ENCODE data around the gene DOCK10.

DOCK10 gene

DNA sequence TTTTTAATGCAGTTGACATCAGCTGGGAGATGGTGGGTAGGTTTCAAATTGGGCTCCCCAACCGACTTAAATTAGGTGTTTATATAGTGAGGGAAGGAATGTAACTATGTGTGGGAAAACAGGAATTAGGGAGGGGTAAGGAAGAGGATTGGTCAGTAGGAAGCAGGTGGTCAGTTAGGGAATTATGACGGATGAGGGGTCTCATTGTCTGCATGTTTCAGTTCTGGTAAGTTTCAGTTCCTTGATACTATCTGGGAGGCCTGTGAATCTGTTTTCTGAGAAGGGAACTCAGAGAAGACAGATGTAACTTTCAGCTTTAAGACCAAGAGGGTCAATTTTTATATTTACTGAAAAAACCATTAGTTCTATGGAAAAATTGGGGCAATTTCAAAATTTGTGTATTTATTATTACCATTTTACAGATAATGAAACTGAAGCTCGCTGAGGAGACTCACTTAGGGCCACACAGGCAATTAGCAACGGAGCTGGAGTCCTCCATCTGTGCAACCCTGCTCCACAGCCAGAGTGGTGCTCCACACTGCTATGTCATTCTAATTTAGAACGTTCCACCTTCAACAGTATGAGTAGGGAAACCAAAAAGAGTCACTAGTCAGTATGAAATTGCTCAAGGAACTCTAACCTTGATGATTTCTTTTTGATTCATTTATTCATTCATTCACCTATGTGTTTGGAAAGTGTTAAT lies 290.1 kb downstream of the DOCK10 start:
- TF ChIP-seq NFIC (IDR thresholded peaks at IDR 0.05), result no peak

DNA sequence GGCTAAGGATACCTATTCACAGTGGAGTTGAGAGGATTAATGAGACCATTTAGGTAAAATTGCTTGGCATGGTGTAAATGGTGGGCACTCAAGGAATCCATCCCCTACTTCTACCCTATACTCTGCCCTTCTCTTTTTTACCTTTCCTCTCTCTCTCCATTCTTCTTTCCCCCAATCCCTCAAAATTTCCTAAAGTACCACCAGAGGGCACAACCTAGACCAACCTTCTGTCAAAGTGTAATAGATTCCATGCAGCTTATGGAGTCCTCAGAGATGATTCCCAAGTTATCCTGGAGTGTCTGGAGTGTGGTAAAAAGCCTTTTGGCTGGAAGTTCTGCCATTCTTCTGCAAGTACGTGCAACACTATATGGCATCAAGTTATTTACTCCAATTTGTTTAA lies 293.1 kb downstream of the DOCK10 start:
- TF ChIP-seq RAD21 (IDR thresholded peaks at IDR 0.05; ENCODE audit: low read depth), result 0 out of 2 replicates have a peak, but pooled peaks have one; percentile 8
- TF ChIP-seq CEBPB (IDR thresholded peaks at IDR 0.05), result no peak

DNA sequence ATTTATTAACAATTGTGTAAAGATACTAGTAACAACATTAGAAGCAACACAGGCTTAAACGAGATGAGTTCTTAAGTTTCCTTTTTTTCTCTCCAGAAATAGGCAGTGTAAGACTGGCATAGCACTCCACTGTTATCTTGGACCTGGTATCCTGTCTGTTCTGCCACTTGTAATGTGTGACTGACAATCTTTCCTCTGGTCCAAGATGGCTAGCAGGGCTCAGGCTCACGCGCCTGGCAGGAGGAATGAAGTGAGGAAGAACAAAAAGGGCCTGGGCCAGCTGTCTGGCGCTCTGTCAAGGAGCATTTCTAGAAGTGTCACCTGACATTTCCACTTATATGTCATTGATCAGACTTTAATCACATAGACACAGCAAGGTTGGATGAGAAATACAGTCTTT lies 294.5 kb downstream of the DOCK10 start:
- no peak for TF ChIP-seq NFIC (IDR thresholded peaks at IDR 0.05)
- TF ChIP-seq EGR1 (IDR thresholded peaks at IDR 0.05), result no peak
- no peak for TF ChIP-seq YY1 (IDR thresholded peaks at IDR 0.05; ENCODE audit: low read depth)
- no peak for TF ChIP-seq TEAD4 (IDR thresholded peaks at IDR 0.05)
- no peak for TF ChIP-seq ZBTB7A (IDR thresholded peaks at IDR 0.05; ENCODE audit: low read depth)
- TF ChIP-seq, protein P1, sequence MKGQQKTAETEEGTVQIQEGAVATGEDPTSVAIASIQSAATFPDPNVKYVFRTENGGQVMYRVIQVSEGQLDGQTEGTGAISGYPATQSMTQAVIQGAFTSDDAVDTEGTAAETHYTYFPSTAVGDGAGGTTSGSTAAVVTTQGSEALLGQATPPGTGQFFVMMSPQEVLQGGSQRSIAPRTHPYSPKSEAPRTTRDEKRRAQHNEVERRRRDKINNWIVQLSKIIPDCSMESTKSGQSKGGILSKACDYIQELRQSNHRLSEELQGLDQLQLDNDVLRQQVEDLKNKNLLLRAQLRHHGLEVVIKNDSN (IDR thresholded peaks at IDR 0.05), result no peak
- TF ChIP-seq FOXM1 (IDR thresholded peaks at IDR 0.05; ENCODE audit: borderline replicate concordance, low read depth), result no peak

DNA sequence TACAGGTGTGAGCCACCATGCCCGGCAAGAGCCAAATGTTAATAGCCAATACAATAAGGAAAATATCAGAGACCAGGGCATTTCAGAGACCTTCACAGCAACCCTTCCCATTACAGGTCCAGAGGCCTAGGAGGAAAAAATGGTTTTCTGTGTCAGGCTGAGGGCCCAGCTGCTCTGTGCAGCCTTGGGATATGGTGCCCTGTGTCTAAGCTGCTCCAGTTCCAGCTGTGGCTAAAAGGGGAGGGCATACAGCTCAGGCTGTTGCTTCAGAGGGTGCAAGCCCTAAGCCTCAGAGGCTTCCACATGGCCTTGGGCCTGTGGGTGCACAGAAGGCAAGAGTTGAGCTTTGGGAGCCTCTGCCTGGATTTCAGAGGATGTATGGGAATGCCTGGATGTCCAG lies 306.0 kb downstream of the DOCK10 start:
- TF ChIP-seq, protein P2, sequence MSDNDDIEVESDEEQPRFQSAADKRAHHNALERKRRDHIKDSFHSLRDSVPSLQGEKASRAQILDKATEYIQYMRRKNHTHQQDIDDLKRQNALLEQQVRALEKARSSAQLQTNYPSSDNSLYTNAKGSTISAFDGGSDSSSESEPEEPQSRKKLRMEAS (IDR thresholded peaks at IDR 0.05), result no peak
- TF ChIP-seq FOXM1 (IDR thresholded peaks at IDR 0.05; ENCODE audit: borderline replicate concordance, low read depth), result no peak

DNA sequence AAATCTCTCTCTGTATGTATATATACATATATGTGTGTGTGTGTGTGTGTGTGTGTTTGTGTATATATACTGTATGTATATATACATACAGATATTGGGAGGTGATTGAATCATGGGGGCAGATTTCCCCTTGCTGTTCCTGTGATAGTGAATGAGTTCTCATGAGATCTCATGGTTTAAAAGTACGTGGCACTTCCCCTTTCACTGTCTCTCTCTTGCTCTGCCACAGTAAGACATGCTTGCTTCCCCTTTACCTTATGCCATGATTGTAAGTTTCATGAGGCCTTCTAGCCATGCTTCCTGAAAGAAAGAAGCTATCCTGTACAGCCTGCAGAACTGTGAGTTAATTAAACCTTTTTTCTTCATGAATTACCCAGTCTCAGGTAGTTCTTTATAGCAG lies 307.3 kb downstream of the DOCK10 start:
- no peak for TF ChIP-seq CEBPB (IDR thresholded peaks at IDR 0.05)
- TF ChIP-seq, protein P3, sequence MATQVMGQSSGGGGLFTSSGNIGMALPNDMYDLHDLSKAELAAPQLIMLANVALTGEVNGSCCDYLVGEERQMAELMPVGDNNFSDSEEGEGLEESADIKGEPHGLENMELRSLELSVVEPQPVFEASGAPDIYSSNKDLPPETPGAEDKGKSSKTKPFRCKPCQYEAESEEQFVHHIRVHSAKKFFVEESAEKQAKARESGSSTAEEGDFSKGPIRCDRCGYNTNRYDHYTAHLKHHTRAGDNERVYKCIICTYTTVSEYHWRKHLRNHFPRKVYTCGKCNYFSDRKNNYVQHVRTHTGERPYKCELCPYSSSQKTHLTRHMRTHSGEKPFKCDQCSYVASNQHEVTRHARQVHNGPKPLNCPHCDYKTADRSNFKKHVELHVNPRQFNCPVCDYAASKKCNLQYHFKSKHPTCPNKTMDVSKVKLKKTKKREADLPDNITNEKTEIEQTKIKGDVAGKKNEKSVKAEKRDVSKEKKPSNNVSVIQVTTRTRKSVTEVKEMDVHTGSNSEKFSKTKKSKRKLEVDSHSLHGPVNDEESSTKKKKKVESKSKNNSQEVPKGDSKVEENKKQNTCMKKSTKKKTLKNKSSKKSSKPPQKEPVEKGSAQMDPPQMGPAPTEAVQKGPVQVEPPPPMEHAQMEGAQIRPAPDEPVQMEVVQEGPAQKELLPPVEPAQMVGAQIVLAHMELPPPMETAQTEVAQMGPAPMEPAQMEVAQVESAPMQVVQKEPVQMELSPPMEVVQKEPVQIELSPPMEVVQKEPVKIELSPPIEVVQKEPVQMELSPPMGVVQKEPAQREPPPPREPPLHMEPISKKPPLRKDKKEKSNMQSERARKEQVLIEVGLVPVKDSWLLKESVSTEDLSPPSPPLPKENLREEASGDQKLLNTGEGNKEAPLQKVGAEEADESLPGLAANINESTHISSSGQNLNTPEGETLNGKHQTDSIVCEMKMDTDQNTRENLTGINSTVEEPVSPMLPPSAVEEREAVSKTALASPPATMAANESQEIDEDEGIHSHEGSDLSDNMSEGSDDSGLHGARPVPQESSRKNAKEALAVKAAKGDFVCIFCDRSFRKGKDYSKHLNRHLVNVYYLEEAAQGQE (IDR thresholded peaks at IDR 0.05; ENCODE audit: low read depth), result no peak
- TF ChIP-seq, protein P2 (IDR thresholded peaks at IDR 0.05), result no peak
- no peak for TF ChIP-seq CREB1 (IDR thresholded peaks at IDR 0.05; ENCODE audit: low read depth)
- no peak for TF ChIP-seq EP300 (IDR thresholded peaks at IDR 0.05; ENCODE audit: borderline replicate concordance)
- TF ChIP-seq TEAD4 (IDR thresholded peaks at IDR 0.05), result no peak
- no peak for TF ChIP-seq YY1 (IDR thresholded peaks at IDR 0.05; ENCODE audit: low read depth)
- TF ChIP-seq ZBTB7A (IDR thresholded peaks at IDR 0.05; ENCODE audit: low read depth), result no peak
- TF ChIP-seq RAD21 (IDR thresholded peaks at IDR 0.05; ENCODE audit: low read depth), result no peak
- TF ChIP-seq TCF12 (IDR thresholded peaks at IDR 0.05; ENCODE audit: low read depth), result no peak

DNA sequence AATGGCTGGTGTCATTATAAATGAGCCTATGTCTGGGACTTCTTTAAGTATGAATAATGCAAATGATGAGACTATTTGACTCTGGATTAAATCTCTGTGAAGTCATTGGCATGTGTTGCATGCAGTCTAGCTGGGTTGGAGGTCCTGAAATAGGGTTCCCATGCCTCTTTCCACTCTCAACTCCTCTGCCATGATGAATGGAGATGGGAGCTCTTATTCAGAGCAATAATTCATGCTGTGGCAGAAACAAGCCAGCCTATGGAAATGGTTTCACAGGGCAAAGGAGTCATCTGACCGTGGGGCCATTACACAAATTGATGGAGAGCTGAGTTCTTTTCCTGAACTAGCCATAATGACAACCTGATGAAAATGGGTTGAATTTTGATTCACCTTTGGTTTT lies 310.6 kb downstream of the DOCK10 start:
- TF ChIP-seq ZBTB7A (IDR thresholded peaks at IDR 0.05; ENCODE audit: low read depth) (no peak), CREB1 (IDR thresholded peaks at IDR 0.05; ENCODE audit: low read depth) (no peak), TEAD4 (IDR thresholded peaks at IDR 0.05) (no peak), TAF1 (IDR thresholded peaks at IDR 0.05; ENCODE audit: low read depth) (no peak), RAD21 (IDR thresholded peaks at IDR 0.05; ENCODE audit: low read depth) (no peak), NFIC (IDR thresholded peaks at IDR 0.05) (no peak), CEBPB (IDR thresholded peaks at IDR 0.05) (no peak), EGR1 (IDR thresholded peaks at IDR 0.05) (no peak), YY1 (IDR thresholded peaks at IDR 0.05; ENCODE audit: low read depth) (no peak), TCF12 (IDR thresholded peaks at IDR 0.05; ENCODE audit: low read depth) (no peak), FOXM1 (IDR thresholded peaks at IDR 0.05; ENCODE audit: borderline replicate concordance, low read depth) (no peak), EP300 (IDR thresholded peaks at IDR 0.05; ENCODE audit: borderline replicate concordance) (no peak)
- TF ChIP-seq, protein P2 (IDR thresholded peaks at IDR 0.05), result no peak
- TF ChIP-seq, protein P3 (IDR thresholded peaks at IDR 0.05; ENCODE audit: low read depth), result no peak
- TF ChIP-seq, protein P1 (IDR thresholded peaks at IDR 0.05), result no peak

DNA sequence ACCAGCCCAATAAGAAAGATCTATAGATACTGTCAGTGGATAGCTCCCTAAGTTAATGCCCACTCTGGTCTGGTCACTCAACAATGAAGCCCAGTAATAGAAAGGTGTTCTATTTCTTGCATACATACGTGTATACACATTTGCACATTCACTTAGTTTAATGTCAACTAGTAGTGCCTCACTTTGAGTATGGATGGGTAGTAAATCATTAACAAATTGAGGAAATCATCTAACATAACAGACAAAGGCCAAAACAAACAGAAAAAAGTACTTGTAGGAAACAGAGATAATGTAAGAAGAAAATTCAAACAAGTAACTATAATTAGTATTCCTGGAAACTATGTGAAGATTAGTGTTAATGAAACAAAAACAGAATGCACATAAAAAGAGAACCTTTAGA lies 312.8 kb downstream of the DOCK10 start:
- TF ChIP-seq RAD21 (IDR thresholded peaks at IDR 0.05; ENCODE audit: low read depth) (no peak), NFIC (IDR thresholded peaks at IDR 0.05) (no peak), CEBPB (IDR thresholded peaks at IDR 0.05) (no peak)

All from Ishikawa (cell line).